C4-2B (cell line): ENCODE results near the gene PNRC2.

Source experiments
- ZFX ChIP-seq: fragments of 450-650 bp; IDR thresholded peaks from 2 replicates; pipeline ENCODE4 v1.6.1; 2017
- TF ChIP-seq, protein P1 (sequence below): fragments of 450-650 bp; conservative IDR thresholded peaks from 2 replicates; pipeline ENCODE4 v1.5.1; 2017; ENCODE audit warnings: mild to moderate bottlenecking

- TF ChIP-seq, protein P1, sequence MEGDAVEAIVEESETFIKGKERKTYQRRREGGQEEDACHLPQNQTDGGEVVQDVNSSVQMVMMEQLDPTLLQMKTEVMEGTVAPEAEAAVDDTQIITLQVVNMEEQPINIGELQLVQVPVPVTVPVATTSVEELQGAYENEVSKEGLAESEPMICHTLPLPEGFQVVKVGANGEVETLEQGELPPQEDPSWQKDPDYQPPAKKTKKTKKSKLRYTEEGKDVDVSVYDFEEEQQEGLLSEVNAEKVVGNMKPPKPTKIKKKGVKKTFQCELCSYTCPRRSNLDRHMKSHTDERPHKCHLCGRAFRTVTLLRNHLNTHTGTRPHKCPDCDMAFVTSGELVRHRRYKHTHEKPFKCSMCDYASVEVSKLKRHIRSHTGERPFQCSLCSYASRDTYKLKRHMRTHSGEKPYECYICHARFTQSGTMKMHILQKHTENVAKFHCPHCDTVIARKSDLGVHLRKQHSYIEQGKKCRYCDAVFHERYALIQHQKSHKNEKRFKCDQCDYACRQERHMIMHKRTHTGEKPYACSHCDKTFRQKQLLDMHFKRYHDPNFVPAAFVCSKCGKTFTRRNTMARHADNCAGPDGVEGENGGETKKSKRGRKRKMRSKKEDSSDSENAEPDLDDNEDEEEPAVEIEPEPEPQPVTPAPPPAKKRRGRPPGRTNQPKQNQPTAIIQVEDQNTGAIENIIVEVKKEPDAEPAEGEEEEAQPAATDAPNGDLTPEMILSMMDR, result no peak
- no peak for TF ChIP-seq ZFX
These were observed 32.5 kb upstream of the PNRC2 start for GRCh38 chr1:23927097-23927496.
